ENCODE measurements around the gene BRD2. TPM values are rescaled to one million over a fixed set of nuclear protein-coding genes. Genes with fewer than 3 reads are reported as not detected.

The BRD2 gene
- total RNA-seq, 1 donor, result 146 TPM

DNA sequence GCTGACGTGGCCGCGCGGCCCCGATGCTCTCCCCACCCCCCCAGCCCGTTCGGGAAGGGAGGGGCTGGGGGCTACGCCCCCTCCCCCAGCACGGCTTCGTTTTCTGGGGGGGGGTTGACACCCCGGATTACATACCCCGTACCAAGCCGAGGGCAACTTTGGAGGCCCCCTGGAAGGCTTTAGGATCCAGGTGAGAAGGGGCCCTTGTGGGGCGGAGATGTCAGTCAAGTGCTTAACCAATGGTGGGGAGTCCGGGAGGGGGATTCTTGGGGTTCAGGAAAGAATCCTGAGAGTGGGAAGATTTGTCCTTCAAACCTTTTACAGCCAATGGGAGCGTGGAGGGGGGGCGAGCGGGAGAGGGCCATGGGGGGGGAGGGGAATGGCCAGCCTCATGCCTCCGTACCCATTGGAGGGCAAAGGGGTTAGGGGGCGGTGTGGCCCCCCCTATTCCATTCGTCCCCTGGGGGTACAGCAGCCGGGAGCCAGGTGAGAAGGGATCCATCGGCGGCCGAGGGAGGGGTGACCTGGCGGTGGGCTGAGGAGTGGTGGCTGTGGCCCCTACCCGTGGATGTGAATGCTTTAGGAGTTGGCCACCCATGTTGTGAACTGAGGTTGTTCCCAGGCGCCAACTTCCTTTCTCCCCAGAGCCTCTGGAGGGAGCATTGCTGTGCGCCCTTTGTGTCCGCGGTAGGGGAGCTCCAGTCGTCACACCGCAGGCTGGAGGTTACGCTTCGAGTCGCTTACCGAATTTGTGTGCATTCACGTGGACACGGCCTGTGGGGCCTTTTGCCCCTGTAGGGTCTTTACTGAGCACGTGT, 682 bp downstream of the BRD2 start:
- TF ChIP-seq, protein P1, sequence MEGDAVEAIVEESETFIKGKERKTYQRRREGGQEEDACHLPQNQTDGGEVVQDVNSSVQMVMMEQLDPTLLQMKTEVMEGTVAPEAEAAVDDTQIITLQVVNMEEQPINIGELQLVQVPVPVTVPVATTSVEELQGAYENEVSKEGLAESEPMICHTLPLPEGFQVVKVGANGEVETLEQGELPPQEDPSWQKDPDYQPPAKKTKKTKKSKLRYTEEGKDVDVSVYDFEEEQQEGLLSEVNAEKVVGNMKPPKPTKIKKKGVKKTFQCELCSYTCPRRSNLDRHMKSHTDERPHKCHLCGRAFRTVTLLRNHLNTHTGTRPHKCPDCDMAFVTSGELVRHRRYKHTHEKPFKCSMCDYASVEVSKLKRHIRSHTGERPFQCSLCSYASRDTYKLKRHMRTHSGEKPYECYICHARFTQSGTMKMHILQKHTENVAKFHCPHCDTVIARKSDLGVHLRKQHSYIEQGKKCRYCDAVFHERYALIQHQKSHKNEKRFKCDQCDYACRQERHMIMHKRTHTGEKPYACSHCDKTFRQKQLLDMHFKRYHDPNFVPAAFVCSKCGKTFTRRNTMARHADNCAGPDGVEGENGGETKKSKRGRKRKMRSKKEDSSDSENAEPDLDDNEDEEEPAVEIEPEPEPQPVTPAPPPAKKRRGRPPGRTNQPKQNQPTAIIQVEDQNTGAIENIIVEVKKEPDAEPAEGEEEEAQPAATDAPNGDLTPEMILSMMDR (IDR thresholded peaks at IDR 0.05; ENCODE audit: insufficient read depth, low read depth, low read length), result peak; percentile 19
- peak; percentile 92 for DNase-seq (ENCODE audit: low read depth)

DNA sequence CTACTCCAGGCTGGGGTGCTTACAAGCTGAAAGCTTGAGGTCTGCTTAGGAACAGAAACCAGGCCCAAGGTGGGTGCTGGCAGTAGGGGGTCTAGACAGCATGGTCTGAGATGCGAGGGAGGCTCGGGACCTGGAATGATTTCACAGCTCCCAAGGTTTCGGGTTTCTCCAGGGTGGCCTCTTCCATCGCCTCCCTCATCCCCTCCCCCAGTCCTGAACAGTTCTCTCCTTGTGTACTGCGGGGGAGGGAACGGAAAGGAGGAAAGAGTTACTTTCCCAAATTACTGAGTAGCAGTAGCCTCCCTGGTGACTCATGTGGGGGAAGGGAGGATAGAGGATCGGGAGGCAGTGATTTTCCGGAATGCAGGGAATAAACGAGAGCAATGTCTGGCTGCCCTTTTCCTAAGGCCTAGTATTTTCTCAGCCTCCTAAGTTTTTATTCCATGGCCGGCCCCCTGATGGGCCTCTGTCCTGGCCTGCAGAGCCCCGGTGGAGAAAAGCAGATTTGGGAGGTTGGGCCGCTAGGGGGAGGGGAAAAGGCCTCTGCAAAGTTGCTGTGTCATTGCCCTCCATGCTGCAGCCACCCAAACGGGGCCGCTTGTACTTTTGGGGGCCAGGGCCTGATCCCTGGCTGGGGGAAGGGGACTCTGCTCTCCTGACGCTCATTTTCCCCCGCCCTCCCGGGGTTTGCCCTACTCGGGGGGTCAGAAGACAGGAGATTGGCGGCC, 1.5 kb downstream of the BRD2 start:
- TF ChIP-seq, protein P1 (IDR thresholded peaks at IDR 0.05; ENCODE audit: insufficient read depth, low read depth, low read length), result peak; percentile 17
- H3K4me3 ChIP-seq (ENCODE audit: low read depth, low read length), result peak overlapping the region; percentile 91

More for the DNA sequence above, 682 bp downstream of the BRD2 start:
- H3K4me3 ChIP-seq (ENCODE audit: low read depth, low read length), result peak overlapping the region; percentile 91

DNA sequence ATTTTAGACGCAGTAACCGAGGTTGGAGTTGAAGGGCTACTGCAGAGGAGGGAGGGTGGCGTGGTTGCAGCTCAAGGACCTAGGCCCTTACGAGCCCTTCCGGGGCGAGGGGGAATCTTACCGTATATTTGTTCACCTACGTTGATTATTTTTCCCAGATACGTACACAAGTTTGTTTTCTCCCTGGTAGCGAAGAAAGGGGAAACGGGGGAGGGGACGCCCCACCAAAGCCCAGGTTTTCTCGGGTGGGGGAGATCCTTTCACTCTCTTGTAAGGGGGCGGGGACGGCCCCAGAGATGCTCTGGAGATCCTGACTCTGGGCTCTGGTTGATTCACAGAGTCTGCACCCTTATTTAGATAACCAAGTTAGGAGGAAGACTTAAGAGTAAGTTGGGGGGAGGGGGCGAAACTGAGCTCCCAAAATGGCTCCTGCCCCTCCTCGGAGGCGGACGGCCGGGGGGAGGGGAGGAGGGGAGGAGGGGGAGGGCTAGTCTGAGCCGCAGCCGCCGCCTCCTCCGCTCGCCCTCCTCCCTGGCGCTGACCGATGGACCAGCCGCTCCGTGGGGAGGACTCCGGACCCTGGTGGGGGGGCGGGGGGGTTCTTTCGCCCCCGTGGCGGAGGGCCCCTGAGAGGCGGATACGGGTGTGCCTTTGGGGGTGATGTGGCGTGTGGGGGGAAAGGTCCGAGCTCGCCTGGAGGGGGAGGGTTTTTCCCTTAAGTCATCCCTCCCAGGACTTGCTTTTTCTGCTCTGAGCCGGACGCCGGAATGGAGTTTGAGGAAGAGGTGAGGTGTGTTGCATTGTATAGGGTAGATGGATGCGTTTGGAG, 2.2 kb downstream of the BRD2 start:
- peak overlapping the region; percentile 91 for H3K4me3 ChIP-seq (ENCODE audit: low read depth, low read length)
- peak; percentile 93 for DNase-seq (ENCODE audit: low read depth)
- TF ChIP-seq, protein P1 (IDR thresholded peaks at IDR 0.05; ENCODE audit: insufficient read depth, low read depth, low read length), result no peak

More for the DNA sequence above, 1.5 kb downstream of the BRD2 start:
- DNase-seq (ENCODE audit: low read depth), result peak; percentile 95

DNA sequence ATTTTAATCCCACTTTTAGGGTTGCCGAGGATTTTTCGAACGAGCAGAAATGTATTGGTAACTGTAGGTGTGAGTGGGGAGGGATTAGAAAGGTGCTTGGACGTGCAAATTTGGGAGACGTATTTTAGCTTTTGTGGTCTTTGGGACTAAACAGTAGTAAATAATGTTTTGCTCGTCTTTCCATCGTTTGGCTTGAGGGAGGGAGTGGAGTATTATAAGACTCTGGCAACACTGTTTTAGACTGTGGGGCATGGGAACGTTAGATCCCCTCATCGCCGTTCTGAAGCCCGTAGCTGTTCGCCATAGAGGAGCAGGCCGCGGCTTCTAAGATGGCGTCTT, 2.8 kb downstream of the BRD2 start:
- peak overlapping the region; percentile 91 for H3K4me3 ChIP-seq (ENCODE audit: low read depth, low read length)
- DNase-seq (ENCODE audit: low read depth), result no peak
- TF ChIP-seq, protein P1 (IDR thresholded peaks at IDR 0.05; ENCODE audit: insufficient read depth, low read depth, low read length), result no peak

DNA sequence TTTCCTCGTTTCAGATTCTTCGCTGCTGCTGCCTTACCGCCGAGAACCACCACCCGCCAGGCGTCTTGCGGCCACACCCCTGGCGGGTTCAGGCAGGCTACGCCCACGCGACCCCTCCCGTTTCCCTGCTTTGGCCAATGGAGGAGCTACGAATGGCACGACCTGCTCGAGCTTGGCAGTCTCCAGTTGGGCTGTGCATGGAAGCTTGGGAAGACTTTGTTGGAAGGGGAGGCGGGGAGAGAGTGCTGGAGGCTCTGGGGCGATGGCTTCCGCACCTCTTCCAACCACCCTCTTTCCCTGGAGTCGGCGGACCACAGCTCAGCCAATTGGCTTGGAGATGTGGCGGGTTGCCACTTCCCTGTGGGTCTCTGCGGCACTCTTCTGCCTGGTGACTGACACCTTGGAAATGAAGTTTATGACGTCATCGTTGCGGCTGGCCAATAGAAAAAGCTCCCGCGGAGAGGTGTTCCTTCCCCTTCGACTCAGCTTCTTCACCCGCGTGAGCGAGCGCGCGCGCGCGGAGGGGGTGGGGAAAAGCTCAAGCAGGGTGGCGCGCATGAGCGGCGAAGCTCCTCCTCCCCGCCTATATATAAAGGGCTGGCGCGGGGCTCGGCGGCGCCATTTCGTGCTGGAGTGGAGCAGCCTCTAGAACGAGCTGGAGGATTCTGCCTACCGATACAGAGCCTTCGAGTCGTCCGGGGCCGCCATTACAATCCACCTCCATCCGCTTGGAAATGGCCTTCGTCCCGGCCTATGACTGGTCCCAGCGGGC, 3.4 kb downstream of the BRD2 start:
- peak; percentile 100 for DNase-seq (ENCODE audit: low read depth)
- TF ChIP-seq, protein P1 (IDR thresholded peaks at IDR 0.05; ENCODE audit: insufficient read depth, low read depth, low read length), result no peak
- H3K4me3 ChIP-seq (ENCODE audit: low read depth, low read length), result peak overlapping the region; percentile 100

Measured in fibroblast of villous mesenchyme (primary cell).